ENCODE measurements around the gene FANK1.

GRCh38 chr10:126029999-126030398 lies 133.6 kb downstream of the FANK1 start:
- TF ChIP-seq ZBTB7A (IDR thresholded peaks at IDR 0.05; ENCODE audit: low read depth) (no peak), TAF1 (IDR thresholded peaks at IDR 0.05; ENCODE audit: low read depth) (no peak), CEBPB (IDR thresholded peaks at IDR 0.05) (no peak), FOXM1 (IDR thresholded peaks at IDR 0.05; ENCODE audit: borderline replicate concordance, low read depth) (no peak), EP300 (IDR thresholded peaks at IDR 0.05; ENCODE audit: borderline replicate concordance) (no peak), RAD21 (IDR thresholded peaks at IDR 0.05; ENCODE audit: low read depth) (no peak), MAX (IDR thresholded peaks at IDR 0.05) (no peak), REST (IDR thresholded peaks at IDR 0.05; ENCODE audit: low read depth) (no peak), EGR1 (IDR thresholded peaks at IDR 0.05) (no peak), USF1 (IDR thresholded peaks at IDR 0.05) (no peak), CREB1 (IDR thresholded peaks at IDR 0.05; ENCODE audit: low read depth) (no peak), TEAD4 (IDR thresholded peaks at IDR 0.05) (no peak), NFIC (IDR thresholded peaks at IDR 0.05) (no peak), YY1 (IDR thresholded peaks at IDR 0.05; ENCODE audit: low read depth) (no peak)

Measured in Ishikawa (cell line).